Hepatocyte (in vitro differentiated cells): ENCODE measurements around the gene PTRHD1. TPM values are rescaled to one million over a fixed set of nuclear protein-coding genes. Genes with fewer than 3 reads are reported as not detected.

ENCODE experiments used
- DNase-seq: peaks from one replicate; pipeline ENCODE4 v3.0.0-alpha.2; 2016; ENCODE audit warnings: low spot score
- H2AFZ ChIP-seq: fragments of 200-600 bp; sonication (generic); 2 replicates; pipeline ENCODE4 v1.6.0; 2016; ENCODE audit warnings: antibody characterized with exemption, mild to moderate bottlenecking
- H3K27ac ChIP-seq: fragments of 200-600 bp; sonication (generic); 2 replicates; pipeline ENCODE4 v1.5.1; 2016; ENCODE audit warnings: mild to moderate bottlenecking
- H3K27me3 ChIP-seq: fragments of 200-600 bp; sonication (generic); 2 replicates; pipeline ENCODE4 v1.6.1; 2016
- H3K36me3 ChIP-seq: fragments of 200-600 bp; sonication (generic); replicated peaks from 2 replicates; pipeline ENCODE4 v1.5.1; 2016; ENCODE audit warnings: low read depth; ENCODE audit not compliant: insufficient read depth
- H3K4me1 ChIP-seq: fragments of 200-600 bp; sonication (generic); 2 replicates; pipeline ENCODE4 v1.5.1; 2016; ENCODE audit warnings: mild to moderate bottlenecking, moderate library complexity; ENCODE audit not compliant: insufficient read depth
- H3K4me2 ChIP-seq: fragments of 200-600 bp; sonication (generic); 2 replicates; pipeline ENCODE4 v1.6.0; 2016
- H3K4me3 ChIP-seq: fragments of 200-600 bp; sonication (generic); 2 replicates; pipeline ENCODE4 v1.5.1; 2016; ENCODE audit warnings: mild to moderate bottlenecking
- H3K79me2 ChIP-seq: fragments of 200-600 bp; sonication (generic); 2 replicates; pipeline ENCODE4 v1.6.0; 2017; ENCODE audit warnings: mild to moderate bottlenecking
- H3K9me2 ChIP-seq: fragments of 200-600 bp; sonication (generic); replicated peaks from 2 replicates; pipeline ENCODE4 v1.6.0; 2017; ENCODE audit warnings: mild to moderate bottlenecking; ENCODE audit not compliant: insufficient read depth
- H3K9me3 ChIP-seq: fragments of 200-600 bp; sonication (generic); 2 replicates; pipeline ENCODE4 v1.5.1; 2016; ENCODE audit warnings: low read depth, mild to moderate bottlenecking
- H4K20me1 ChIP-seq: fragments of 200-600 bp; sonication (generic); 2 replicates; pipeline ENCODE4 v1.6.0; 2016; ENCODE audit warnings: mild to moderate bottlenecking; ENCODE audit not compliant: insufficient read depth, poor library complexity, severe bottlenecking
- EZH2 ChIP-seq: fragments of 200-600 bp; sonication (generic); IDR thresholded peaks from 2 replicates; pipeline ENCODE4 v1.6.1; 2016; ENCODE audit warnings: antibody characterized with exemption, mild to moderate bottlenecking, borderline replicate concordance
- EZH2phosphoT487 ChIP-seq: fragments of 200-600 bp; sonication (generic); IDR thresholded peaks from one replicate; pipeline ENCODE4 v1.6.1; 2018; ENCODE audit warnings: antibody characterized with exemption, mild to moderate bottlenecking, low read depth, moderate library complexity; ENCODE audit not compliant: unreplicated experiment, severe bottlenecking
- WGBS: methylation state at CpG from one replicate; pipeline ENCODE4 v1.1.6; 2016; ENCODE audit warnings: low lambda C conversion rate; ENCODE audit errors: missing lambda C conversion rate; 5-methylcytosine and 5-hydroxymethylcytosine counted together
- polyA plus RNA-seq: library from polyadenylated mRNA; unstranded; fragments of >200 nt; fragmentation: Nextera tagmentation; extraction: Ambion mirVana; gene quantifications from 2 replicates; pipeline ENCODE4 v1.2.1, GENCODE V29; 2016
- total RNA-seq: library from RNA; depleted of rRNA; stranded (reverse); fragments of >200 nt; gene quantifications from 2 replicates; pipeline ENCODE4 v1.2.3, GENCODE V29; 2014
- TF ChIP-seq, protein P1 (sequence below): fragments of 200-600 bp; sonication (generic); IDR thresholded peaks from 2 replicates; pipeline ENCODE4 v1.5.1; 2016; ENCODE audit warnings: antibody characterized with exemption, mild to moderate bottlenecking; ENCODE audit not compliant: poor library complexity

PTRHD1 gene
- total and polyA plus RNA-seq, 2 experiments from 2014 or later, result 47.8 to 61.1 TPM

DNA sequence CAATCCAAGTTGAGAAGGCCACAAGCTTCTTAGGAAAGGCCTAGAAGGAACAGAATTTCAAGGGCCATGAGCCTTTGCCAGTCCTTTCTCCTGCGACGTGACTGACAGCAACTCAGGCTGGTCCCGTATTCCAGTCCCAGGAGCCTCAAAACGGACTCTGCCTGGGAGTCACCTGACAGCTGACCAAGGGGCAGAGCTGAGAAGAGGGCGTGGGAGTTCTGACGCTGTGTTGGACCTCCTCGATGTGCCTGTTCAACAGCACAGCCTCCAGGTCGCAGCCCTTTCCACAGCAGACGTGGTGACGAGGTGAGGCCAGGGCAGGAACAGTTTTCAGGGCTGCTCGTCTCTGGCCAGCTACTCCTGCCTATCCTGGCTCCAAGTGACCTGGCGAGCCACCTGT lies 37.6 kb upstream of the PTRHD1 start:
- no peaks in the 10 kb centered on the region for H3K27me3 ChIP-seq
- H3K27ac ChIP-seq, result no peak overlapping the region
- no peak overlapping the region for H2AFZ ChIP-seq
- no peaks in the 10 kb centered on the region for H3K36me3 ChIP-seq
- H3K9me3 ChIP-seq, result no peaks in the 10 kb centered on the region
- H3K79me2 ChIP-seq, result no peaks in the 10 kb centered on the region
- H3K4me3 ChIP-seq, result no peak overlapping the region
- DNase-seq, result no peak
- H4K20me1 ChIP-seq, result no peaks in the 10 kb centered on the region
- no peaks in the 10 kb centered on the region for H3K4me1 ChIP-seq
- TF ChIP-seq EZH2 (no peak), EZH2phosphoT487 (no peak)
- TF ChIP-seq, protein P1, sequence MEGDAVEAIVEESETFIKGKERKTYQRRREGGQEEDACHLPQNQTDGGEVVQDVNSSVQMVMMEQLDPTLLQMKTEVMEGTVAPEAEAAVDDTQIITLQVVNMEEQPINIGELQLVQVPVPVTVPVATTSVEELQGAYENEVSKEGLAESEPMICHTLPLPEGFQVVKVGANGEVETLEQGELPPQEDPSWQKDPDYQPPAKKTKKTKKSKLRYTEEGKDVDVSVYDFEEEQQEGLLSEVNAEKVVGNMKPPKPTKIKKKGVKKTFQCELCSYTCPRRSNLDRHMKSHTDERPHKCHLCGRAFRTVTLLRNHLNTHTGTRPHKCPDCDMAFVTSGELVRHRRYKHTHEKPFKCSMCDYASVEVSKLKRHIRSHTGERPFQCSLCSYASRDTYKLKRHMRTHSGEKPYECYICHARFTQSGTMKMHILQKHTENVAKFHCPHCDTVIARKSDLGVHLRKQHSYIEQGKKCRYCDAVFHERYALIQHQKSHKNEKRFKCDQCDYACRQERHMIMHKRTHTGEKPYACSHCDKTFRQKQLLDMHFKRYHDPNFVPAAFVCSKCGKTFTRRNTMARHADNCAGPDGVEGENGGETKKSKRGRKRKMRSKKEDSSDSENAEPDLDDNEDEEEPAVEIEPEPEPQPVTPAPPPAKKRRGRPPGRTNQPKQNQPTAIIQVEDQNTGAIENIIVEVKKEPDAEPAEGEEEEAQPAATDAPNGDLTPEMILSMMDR, result no peak
- 92% methylated on average over 12 of the region's 12 CpGs for WGBS
- H3K9me2 ChIP-seq, result no peaks in the 10 kb centered on the region
- no peak overlapping the region for H3K4me2 ChIP-seq

DNA sequence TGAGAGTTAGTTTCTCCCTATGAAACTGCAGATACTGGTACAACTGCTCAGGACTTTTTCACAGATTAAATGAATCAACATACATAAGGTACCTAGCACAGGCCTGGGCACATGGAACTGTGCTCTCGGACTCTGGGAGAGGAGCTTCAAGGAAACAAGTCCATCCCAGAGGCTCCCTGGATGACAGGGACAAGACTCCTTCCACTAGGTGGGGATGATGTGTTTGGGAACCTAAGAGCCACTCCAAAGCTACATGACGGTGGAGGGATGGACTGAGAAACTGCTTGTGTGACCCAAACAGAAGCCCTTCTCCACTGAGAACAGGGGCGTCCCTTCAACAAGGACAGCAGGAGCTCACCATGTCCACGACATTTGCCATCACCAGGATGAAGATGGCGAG lies 37.2 kb upstream of the PTRHD1 start:
- Histone ChIP-seq H4K20me1 (no peaks in the 10 kb centered on the region), H3K27ac (no peak overlapping the region), H3K9me3 (no peaks in the 10 kb centered on the region), H3K27me3 (no peaks in the 10 kb centered on the region), H3K79me2 (no peaks in the 10 kb centered on the region), H3K36me3 (no peaks in the 10 kb centered on the region), H3K9me2 (no peaks in the 10 kb centered on the region), H3K4me2 (no peak overlapping the region), H3K4me1 (no peaks in the 10 kb centered on the region), H3K4me3 (no peak overlapping the region), H2AFZ (no peak overlapping the region)
- TF ChIP-seq EZH2phosphoT487 (no peak), EZH2 (no peak)
- TF ChIP-seq, protein P1, result no peak
- 94% methylated on average over 5 of the region's 5 CpGs for WGBS
- no peak for DNase-seq

DNA sequence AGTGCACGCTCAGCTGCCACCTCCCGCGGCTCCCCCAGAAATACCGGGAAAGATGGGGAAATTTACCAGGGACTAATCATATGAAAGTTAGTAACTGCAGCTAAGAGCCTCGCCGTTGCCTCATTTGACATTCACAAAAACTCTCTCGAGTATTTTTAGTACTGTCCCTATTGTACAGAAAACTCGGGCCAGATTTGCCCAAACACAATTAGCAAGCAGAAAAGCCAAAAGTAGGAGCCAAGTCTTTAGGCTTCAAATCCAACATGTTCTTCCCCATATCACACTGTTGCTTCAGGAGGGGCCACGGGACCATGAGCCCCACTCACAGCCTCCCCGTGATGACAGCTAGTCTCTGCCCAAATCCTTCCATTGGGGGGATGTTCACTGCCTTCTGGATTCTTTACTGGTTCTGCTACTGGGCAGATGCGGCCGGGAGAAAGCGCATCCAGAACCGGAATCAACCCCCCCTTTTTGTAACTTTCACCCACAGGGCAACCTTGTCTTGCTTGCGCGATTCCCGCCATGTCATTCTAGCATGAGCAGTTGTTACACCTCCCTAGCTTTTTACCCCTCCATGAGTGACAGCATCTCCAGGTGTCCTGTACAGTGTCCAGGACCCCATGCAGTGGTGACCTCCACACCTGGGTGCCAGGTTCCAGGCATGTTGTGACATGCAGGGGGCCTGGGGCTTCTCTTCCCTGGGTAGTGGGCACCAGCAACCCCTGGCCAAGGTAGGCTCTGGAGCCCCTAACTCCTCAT lies 35.2 kb upstream of the PTRHD1 start:
- Histone ChIP-seq H3K27ac (no peak overlapping the region), H3K36me3 (no peaks in the 10 kb centered on the region), H3K9me2 (no peaks in the 10 kb centered on the region), H3K79me2 (no peaks in the 10 kb centered on the region), H3K4me3 (no peak overlapping the region), H3K27me3 (no peaks in the 10 kb centered on the region), H2AFZ (no peak overlapping the region), H3K9me3 (no peaks in the 10 kb centered on the region), H3K4me2 (no peak overlapping the region), H3K4me1 (no peaks in the 10 kb centered on the region), H4K20me1 (no peaks in the 10 kb centered on the region)
- 95% methylated on average over 17 of the region's 17 CpGs for WGBS
- no peak for DNase-seq
- TF ChIP-seq EZH2, result no peak
- TF ChIP-seq EZH2phosphoT487, result no peak
- TF ChIP-seq, protein P1, result no peak
